Peyer's patch (tissue), 4 donors: ENCODE results near the gene MAP3K13. TPM values are rescaled to one million over a fixed set of nuclear protein-coding genes. Genes with fewer than 3 reads are reported as not detected.
"Not testable (repeated sequence)": the region's sequence is repeated elsewhere in the genome, so short reads cannot be mapped to it uniquely, and the experiment has no call there.

Experiments used
- DNase-seq, 3 donors: peaks; one replicate each; pipeline ENCODE4 v3.0.0-alpha.2; 2017 to 2019
- H3K27ac ChIP-seq, 4 donors: fragments of 200-600 bp; sonication (generic); one replicate each; pipeline ENCODE4 v1.5.1; 2016 to 2019
- H3K27me3 ChIP-seq, 2 donors: fragments of 200-600 bp; sonication (generic); one replicate each; pipeline ENCODE4 v1.5.1; 2019
- H3K36me3 ChIP-seq, 3 donors: fragments of 200-600 bp; sonication (generic); one replicate each; pipeline ENCODE4 v1.5.1; 2016 to 2019
- H3K4me1 ChIP-seq, 4 donors: fragments of 200-600 bp; sonication (generic); one replicate each; pipeline ENCODE4 v1.5.1; 2016 to 2019
- H3K4me3 ChIP-seq, 4 donors: fragments of 200-600 bp; sonication (generic); 1 replicate in 3 of 4; 2 replicates in 1 of 4; pipeline ENCODE4 v1.5.1; 2016 to 2019; ENCODE audit warnings: mild to moderate bottlenecking in 1 of 4
- H3K9me3 ChIP-seq, 4 donors: fragments of 200-600 bp; sonication (generic); one replicate each; pipeline ENCODE4 v1.5.1; 2016 to 2019; ENCODE audit warnings: mild to moderate bottlenecking in 1 of 4
- POLR2A ChIP-seq, 2 donors: fragments of 450-650 bp; IDR thresholded peaks; one replicate each; pipeline ENCODE4 v1.5.1; 2017; ENCODE audit warnings: antibody characterized with exemption in 2 of 2, mild to moderate bottlenecking in 2 of 2, moderate library complexity in 2 of 2
- total RNA-seq, 4 donors: library from RNA; depleted of rRNA; stranded (reverse); fragments of >200 nt; gene quantifications; one replicate each; pipeline ENCODE4 v1.1.0, GENCODE V29; 2016
- TF ChIP-seq, protein P1 (sequence below), 6 experiments: fragments of 450-650 bp in 4 of 6; fragments of 200-600 bp in 2 of 6; sonication (generic) in 1 of 6; IDR thresholded peaks; one replicate each; pipeline ENCODE4 v1.5.1; 2017 to 2019; ENCODE audit warnings: antibody characterized with exemption in 6 of 6, mild to moderate bottlenecking in 3 of 6, moderate library complexity in 1 of 6

MAP3K13 gene
- total RNA-seq, 4 donors from 2014 or later = 40.4 to 60.2 (median 52.1) TPM

DNA sequence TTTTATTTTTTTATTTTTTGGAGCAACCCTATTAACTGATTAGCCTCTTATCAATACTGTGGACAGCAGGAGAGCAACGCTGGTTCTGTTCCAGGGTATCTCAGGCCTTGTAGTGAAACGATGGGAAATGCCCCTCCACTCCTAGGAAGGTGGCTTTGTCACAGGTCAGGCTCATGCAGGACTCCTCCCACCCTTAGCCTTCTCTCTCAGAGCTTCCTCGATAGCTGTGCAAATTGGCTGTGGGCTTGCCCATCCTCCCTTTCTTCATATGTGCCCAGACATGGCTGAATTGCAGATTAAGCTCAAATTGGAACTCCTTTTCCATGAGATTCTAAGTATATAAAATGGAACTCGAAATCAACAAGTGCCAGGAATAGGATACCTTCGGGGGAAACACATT, 97.4 kb downstream of the MAP3K13 start:
- TF ChIP-seq POLR2A (IDR thresholded peaks at IDR 0.05) = no peak
- TF ChIP-seq, protein P1, sequence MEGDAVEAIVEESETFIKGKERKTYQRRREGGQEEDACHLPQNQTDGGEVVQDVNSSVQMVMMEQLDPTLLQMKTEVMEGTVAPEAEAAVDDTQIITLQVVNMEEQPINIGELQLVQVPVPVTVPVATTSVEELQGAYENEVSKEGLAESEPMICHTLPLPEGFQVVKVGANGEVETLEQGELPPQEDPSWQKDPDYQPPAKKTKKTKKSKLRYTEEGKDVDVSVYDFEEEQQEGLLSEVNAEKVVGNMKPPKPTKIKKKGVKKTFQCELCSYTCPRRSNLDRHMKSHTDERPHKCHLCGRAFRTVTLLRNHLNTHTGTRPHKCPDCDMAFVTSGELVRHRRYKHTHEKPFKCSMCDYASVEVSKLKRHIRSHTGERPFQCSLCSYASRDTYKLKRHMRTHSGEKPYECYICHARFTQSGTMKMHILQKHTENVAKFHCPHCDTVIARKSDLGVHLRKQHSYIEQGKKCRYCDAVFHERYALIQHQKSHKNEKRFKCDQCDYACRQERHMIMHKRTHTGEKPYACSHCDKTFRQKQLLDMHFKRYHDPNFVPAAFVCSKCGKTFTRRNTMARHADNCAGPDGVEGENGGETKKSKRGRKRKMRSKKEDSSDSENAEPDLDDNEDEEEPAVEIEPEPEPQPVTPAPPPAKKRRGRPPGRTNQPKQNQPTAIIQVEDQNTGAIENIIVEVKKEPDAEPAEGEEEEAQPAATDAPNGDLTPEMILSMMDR (IDR thresholded peaks at IDR 0.05) = no peak
- DNase-seq = no peak
- no peaks in the 10 kb centered on the region for H3K27me3 ChIP-seq
- H3K4me3 ChIP-seq = no peak overlapping the region
- no peaks in the 10 kb centered on the region for H3K9me3 ChIP-seq
- H3K27ac ChIP-seq = no peak overlapping the region
- no peaks in the 10 kb centered on the region for H3K4me1 ChIP-seq
- H3K36me3 ChIP-seq = peaks cover 0 to 36% (median 0%) of the 10 kb centered on the region in 3 donors

DNA sequence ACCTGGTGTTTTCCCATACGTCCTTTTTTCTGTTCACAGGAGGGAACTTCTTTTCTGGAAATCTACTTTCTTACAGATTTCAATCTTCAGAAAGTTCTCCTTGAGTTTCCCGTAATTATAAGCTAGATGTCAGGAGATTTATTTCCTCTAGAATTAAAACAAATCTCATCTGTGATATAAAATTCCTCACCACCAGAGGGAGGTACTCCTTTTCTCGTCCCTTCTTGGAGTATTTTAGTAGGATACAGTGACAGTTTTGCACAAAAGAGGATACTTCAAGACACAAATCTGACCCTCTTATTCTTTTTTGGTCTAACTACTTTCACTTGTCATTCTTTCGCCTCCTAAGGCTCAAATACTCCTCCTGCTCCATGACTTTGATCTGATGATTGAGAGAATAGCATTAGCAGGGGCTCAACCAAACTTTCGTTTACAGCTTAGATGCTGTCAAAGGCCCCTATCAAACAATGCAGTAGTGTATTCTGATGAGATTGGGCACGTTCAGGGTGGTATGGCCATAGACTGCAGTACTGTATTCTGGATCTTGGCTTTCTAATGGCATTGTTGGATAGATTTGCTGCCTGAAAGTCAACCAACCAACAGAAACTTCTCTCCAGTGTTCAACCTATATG, 97.9 kb downstream of the MAP3K13 start:
- no peaks in the 10 kb centered on the region for H3K4me1 ChIP-seq
- no peaks in the 10 kb centered on the region for H3K9me3 ChIP-seq
- H3K27me3 ChIP-seq = no peaks in the 10 kb centered on the region
- no peak for TF ChIP-seq POLR2A (IDR thresholded peaks at IDR 0.05)
- TF ChIP-seq, protein P1 (IDR thresholded peaks at IDR 0.05) = peak in 4 of 6 experiments; percentile 15 to 54 (median 50)
- H3K27ac ChIP-seq = no peak overlapping the region
- no peak for DNase-seq
- no peak overlapping the region for H3K4me3 ChIP-seq
- H3K36me3 ChIP-seq = peaks cover 0 to 41% (median 0%) of the 10 kb centered on the region in 3 donors

DNA sequence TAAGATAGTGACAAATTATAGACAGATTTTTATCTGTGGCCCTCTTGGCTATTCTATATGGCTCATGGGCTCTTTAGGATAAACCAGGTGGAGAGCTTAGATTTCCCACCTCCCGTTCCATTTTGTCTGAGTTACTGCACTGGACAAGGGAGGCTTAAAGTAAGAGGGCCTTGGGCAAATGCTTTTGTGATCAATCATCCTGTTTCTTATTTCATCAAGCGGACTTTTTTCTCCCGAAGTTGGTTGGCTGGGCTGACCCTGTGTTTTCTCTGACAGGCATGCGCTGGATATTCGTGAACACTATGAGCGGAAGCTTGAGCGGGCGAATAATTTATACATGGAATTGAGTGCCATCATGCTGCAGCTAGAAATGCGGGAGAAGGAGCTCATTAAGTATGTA, 102.5 kb downstream of the MAP3K13 start:
- Histone ChIP-seq H3K36me3 (peaks cover 0 to 68% (median 0%) of the 10 kb centered on the region in 3 donors), H3K4me3 (no peak overlapping the region), H3K4me1 (no peaks in the 10 kb centered on the region), H3K9me3 (no peaks in the 10 kb centered on the region), H3K27me3 (no peaks in the 10 kb centered on the region), H3K27ac (no peak overlapping the region)
- DNase-seq = no peak
- TF ChIP-seq, protein P1 (IDR thresholded peaks at IDR 0.05) = no peak
- TF ChIP-seq POLR2A (IDR thresholded peaks at IDR 0.05) = no peak

DNA sequence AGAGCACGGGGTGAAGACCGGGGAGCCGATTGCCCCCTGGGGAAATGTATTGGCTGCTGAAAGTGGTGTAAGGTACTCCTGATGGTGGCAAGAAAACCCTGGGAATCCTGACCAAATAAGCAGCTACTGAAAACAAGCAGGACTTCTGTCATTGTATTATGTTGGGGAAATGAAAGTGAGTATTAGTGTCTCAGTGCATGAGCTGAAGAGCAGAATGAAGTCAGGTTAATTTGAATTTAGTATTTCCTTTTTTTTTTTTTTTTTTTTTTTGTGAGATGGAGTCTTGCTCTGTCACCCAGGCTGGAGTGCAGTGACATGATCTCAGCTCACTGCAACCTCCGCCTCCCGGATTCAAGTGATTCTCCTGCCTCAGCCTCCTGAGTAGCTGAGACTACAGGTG, 103.2 kb downstream of the MAP3K13 start:
- not testable (repeated sequence) for H3K27ac ChIP-seq, DNase-seq, H3K9me3 ChIP-seq, H3K27me3 ChIP-seq, H3K4me3 ChIP-seq, H3K4me1 ChIP-seq
- peaks cover 0 to 68% (median 0%) of the 10 kb centered on the region in 3 donors for H3K36me3 ChIP-seq

DNA sequence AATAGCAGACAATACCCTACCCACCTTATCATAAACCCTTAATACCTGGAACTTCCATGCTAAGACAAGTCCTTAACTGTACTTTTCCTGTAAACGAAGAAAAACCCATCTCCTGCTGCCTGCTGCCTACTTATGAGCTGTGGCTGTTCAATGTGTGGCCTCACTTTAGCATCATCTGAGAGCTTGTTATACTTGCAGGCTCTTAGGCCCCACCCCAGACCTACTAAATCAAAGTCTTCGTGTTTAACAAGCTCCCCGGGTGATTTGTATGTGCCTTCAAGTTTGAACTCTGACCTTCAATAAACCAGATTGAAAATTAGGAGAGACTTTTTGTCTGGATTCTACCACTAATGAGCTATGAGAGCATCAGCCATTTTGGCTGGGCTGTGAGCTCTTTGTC, 106.6 kb downstream of the MAP3K13 start:
- no peak for DNase-seq
- Histone ChIP-seq H3K27me3 (no peaks in the 10 kb centered on the region), H3K9me3 (no peaks in the 10 kb centered on the region), H3K36me3 (peaks cover 0 to 73% (median 0%) of the 10 kb centered on the region in 3 donors), H3K4me3 (no peak overlapping the region), H3K27ac (no peak overlapping the region), H3K4me1 (no peaks in the 10 kb centered on the region)
- TF ChIP-seq, protein P1 (IDR thresholded peaks at IDR 0.05) = no peak
- TF ChIP-seq POLR2A (IDR thresholded peaks at IDR 0.05) = no peak

DNA sequence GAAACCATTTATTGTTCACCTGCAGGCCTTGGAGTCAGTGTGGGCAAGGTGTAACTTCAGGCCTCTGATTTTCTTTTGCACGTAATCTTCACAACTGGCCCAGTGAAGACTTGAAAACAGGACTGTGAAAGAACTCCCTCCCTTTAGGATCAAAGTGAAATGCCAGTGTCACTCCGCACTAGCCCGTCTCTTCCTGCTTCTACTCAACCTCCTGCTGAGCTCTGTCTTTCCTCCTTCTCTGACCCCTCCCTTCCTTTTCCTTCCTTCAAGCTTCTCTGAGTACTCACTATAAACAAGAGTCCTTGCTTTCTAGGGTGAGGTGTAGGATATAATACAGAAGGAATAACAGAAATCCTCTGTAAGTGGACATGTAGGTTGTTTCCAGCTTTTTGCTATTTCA, 107.4 kb downstream of the MAP3K13 start:
- Histone ChIP-seq H3K36me3 (peaks cover 0 to 70% (median 0%) of the 10 kb centered on the region in 3 donors), H3K4me3 (no peak overlapping the region), H3K9me3 (no peaks in the 10 kb centered on the region), H3K27me3 (no peaks in the 10 kb centered on the region), H3K27ac (no peak overlapping the region), H3K4me1 (no peaks in the 10 kb centered on the region)
- no peak for DNase-seq
- TF ChIP-seq POLR2A (IDR thresholded peaks at IDR 0.05) = no peak
- TF ChIP-seq, protein P1 (IDR thresholded peaks at IDR 0.05) = no peak
